Activated CD8-positive, alpha-beta memory T cell treated with anti-CD3 and anti-CD28 coated beads for 36 hours (primary cell): Measurements from ENCODE around the gene EBF3. TPM values are rescaled to one million over a fixed set of nuclear protein-coding genes. Genes with fewer than 3 reads are reported as not detected.
"Not testable (repeated sequence)": the region's sequence is repeated elsewhere in the genome, so short reads cannot be mapped to it uniquely, and the experiment has no call there.

Source experiments
- CTCF ChIA-PET: fragments of 350-600 bp; sonication (Branson Sonifier 250); formaldehyde crosslinking; loops from one replicate; lab custom pipeline; 2021; ENCODE audit warnings: antibody characterized with exemption; lab: Charles Lee
- POLR2A ChIA-PET: fragments of 350-600 bp; sonication (Branson Sonifier 250); formaldehyde crosslinking; loops from one replicate; lab custom pipeline; 2021; ENCODE audit warnings: antibody characterized with exemption; lab: Charles Lee
- total RNA-seq, 2 experiments: library from RNA; stranded (reverse); gene quantifications; one replicate each; pipeline ENCODE4 v1.2.3, GENCODE V29; 2021

Gene EBF3
- total RNA-seq, 2 experiments from 2014 or later: not detected

DNA sequence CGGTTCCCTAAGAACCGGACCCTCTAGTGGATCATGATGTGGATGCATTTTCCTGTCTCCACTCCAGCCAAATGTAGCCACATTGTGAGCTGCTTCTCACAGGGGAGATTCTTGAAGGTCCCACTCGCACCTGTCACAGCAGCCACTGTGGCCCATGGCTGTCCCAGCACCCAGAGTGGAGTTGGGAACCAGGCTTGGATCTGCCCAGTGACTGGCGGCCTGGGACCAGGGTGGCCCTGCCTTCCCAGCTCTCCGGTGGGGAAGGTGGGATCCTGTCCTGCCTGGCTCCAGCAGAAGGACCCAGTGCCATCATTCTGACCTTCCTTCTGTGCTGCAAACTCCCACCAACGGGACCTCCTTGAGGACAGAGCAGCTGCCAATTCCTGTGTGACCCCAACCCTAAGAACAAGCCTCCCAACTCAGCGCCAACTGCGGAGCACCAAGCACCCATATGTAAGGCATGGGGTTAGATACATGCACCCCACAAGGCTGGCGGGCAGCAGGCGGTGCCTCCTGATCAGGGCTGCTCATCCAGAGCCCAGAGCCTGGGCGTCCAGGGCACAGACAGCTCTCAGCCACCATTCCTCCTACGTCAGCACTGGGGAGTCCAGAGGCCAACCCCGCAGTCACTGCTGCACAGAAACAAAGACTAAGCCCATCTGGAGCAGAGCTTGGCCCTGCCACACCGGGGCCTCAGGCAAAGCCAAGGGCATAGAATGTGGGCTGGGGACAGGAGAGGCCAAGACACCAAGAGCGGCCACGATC lies 28.8 kb downstream of the EBF3 start:
- ChIA-PET CTCF (no interaction called here), POLR2A (no interaction called here)

DNA sequence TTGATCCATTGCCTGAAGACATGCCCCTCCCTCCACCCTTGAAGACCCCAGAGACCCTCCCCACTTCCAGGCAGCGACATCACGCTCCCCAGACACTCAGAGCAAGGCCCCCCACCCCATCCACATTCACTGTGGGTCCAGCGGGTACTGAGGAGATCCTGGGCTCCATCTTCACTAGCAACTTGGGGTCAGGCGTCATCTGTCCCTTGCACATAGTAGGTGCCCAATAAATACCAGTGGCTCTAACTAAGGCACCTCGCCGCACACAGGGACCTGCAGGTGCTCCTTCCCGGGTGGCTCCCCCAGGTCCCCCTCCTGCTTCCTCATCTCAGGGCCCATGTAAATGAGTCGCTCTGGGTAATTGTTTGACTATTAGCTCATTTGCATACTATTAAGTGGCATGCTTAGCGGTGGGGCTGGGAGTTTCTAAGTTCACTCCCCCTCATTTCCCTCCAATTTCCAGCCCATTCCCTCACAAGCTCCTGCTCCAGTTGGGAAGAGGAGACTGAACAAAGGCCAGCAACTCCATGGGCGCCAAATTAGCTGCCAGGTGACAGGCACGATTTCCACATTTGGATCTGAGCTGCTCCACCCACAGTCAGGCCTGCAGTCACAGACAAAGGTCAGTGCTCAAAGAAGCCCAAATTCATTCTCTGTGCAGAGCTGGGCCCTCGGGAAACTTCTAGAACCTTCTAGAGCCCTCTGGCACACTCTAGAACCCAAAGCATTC lies 29.7 kb downstream of the EBF3 start:
- POLR2A ChIA-PET: no interaction called here
- CTCF ChIA-PET: no interaction called here

DNA sequence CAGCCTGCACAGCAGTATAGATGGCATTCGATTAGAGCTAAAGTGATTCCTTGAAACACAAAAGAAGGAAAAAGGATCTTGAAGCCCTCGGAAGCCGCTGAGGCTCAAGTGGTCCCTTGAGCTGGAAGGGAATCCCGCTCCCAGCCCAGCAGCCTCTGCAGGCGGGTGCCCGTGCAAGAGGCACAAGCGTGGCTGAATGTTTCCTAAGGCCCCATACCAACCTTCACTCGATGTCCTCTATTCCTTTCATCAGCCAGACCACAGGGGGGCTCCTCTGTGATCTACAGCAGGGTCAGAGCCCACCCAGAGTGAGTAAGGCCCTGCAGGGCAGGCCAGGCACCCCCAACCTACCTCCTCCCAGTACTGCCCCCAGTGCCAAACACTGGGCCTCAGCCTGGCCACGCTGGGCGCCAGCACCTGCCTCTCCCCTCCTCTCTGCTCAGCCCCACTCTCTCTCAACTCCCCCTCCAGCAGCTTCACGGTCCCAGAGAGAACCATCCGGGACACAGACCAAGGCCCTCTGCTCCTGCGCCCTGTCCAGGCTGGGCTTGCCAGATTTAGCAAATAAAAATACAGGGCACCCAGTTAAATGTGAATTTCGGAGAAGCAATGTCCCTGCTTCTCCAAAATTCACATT lies 30.5 kb downstream of the EBF3 start:
- CTCF ChIA-PET: no interaction called here
- POLR2A ChIA-PET: no interaction called here

- ChIA-PET CTCF (no interaction called here), POLR2A (no interaction called here)
Observed at GRCh38 chr10:129932751-129933433, 31.2 kb downstream of the EBF3 start.

DNA sequence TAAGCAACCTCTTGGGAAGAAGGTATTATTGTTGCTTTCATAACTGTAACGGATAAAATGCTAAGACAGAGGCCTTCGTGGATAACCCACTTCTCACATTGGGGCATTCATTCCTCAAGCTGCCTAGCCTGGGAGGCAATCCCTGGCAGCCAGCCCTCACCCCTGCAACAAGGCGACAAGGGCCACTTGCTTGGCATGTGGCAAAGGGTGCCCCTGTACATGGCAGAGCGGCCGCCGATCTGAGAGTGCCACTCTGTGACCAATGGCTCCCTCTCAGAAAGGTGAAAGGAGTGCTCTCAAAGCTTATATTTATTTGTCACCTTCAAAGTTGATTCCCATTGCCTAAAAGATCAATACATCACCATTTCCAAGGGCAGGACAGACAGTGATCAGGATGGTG lies 31.9 kb downstream of the EBF3 start:
- CTCF ChIA-PET: no interaction called here

GRCh38 chr10:129929343-129930292 lies 34.5 kb downstream of the EBF3 start:
- POLR2A ChIA-PET: no interaction called here
- CTCF ChIA-PET: no interaction called here

More for the DNA sequence above, 31.9 kb downstream of the EBF3 start:
- POLR2A ChIA-PET: interaction anchor here (0.6 kb wide), 1 partner anchor 1415 kb away, joined by 5 read pairs; no protein-coding TSS in a partner anchor

GRCh38 chr10:129927351-129928120 lies 36.5 kb downstream of the EBF3 start:
- POLR2A ChIA-PET: no interaction called here
- CTCF ChIA-PET: no interaction called here

DNA sequence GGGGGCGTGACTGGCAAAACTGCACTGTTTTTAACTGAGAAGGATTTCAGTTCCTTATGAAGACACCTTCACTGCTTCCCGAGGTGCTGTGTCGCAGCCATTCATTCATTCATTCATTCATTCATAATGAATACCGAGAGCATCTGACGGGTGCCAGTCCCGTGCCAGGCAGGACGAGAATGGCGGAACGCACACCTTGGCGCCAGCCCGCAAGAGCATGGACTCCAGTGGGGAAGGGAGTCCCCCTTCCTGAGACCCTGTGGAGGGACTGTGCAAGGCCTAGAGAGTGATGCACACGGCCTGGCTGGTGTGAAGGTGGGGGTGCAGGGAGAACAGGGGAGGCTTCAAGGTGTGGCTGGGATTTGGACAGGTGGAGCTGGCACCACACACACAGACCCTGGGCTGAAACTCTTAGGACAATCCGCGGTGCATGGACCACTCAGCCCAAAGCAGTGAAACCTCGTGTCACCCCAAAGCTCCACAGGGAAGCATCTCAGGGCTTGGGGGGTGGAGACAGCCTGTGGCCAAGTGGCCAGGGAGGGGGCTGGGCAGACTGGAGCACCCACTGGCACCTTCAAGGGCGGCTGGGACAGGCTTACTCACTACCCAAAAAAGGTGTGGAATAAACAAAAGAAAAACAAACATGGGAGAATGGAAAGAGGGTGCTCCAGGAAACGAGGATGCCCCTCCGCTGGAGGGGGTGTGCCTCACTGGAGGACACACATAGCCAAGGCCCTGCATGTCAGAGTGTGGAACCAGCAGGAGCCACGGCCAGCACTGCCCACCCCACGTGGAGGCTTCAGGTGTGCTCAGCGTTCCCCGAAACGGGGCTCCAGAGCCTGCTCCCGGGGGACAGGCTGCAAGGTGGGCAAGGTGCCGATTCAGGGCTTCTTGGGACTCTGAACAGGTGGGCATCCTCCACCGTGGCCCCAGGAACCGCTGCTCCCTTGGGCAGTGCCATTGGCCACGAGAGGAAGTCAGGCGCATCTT lies 37.7 kb downstream of the EBF3 start:
- POLR2A ChIA-PET: no interaction called here
- CTCF ChIA-PET: no interaction called here

DNA sequence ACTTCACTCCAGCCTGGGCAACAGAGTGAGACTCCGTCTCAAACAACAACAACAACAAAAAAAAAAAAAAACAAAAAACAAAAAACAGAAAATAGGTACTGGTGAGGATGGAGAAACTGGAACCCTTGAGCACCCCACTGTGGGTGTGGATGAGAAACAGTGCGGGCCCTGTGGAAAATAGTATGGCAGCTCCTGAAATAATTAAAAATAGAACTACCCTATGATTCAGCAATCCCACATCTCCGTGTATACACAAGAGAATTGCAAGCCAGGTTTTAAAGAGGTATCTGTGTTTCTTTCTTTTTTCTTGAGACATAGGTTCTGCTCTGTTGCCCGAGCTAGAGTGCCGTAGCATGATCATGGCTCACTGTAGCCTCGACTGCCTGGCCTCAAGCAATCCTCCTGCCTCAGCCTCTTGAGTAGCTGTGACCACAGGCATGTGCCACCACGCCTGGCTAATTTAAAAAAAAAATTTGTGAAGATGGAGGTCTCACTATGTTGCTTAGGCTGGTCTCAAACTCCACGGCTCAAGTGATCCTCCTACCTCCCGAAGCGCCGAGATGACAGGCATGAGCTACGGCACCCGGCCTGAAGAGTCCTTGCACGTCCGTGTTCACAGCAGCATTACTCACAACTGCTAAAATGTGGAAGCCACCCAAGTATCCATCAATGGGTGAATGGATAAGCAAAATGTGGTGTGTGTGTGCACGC lies 39.5 kb downstream of the EBF3 start:
- ChIA-PET CTCF (no interaction called here), POLR2A (no interaction called here)

- POLR2A ChIA-PET: no interaction called here
- CTCF ChIA-PET: no interaction called here
Observed at GRCh38 chr10:129922598-129923123, 41.4 kb downstream of the EBF3 start.

- CTCF ChIA-PET: no interaction called here
- POLR2A ChIA-PET: no interaction called here
Observed at GRCh38 chr10:129921801-129922597, 42.1 kb downstream of the EBF3 start.

GRCh38 chr10:129921065-129921670 lies 42.9 kb downstream of the EBF3 start:
- POLR2A ChIA-PET: no interaction called here
- CTCF ChIA-PET: no interaction called here

GRCh38 chr10:129920187-129920586 lies 43.9 kb downstream of the EBF3 start:
- CTCF ChIA-PET, POLR2A ChIA-PET: not testable (repeated sequence)

- ChIA-PET POLR2A (no interaction called here), CTCF (interaction anchor here (0.6 kb wide), 1 partner anchor 45 kb away, joined by 4 read pairs; no protein-coding TSS in a partner anchor)
Observed at GRCh38 chr10:129919358-129919757, 44.7 kb downstream of the EBF3 start.

DNA sequence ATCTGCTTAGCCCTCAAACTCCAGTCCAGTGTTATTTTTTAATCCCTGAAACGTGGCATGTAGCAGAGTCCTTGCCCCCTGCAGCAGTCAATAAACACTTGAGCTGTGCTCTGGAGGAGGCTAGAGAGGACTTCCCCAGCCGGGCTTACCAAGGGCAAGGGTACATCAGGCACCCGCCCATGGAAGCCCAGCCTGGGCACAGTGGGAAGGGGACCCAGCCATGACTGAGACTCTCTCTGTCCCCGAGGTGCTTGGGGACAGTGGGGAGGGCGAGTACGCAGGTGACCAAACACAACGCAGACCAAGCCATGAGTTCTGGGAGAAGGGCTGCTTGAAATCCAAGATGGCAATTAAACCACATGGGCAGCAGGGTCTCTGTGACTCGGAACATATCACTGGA lies 45.2 kb downstream of the EBF3 start:
- CTCF ChIA-PET: interaction anchor here (0.6 kb wide), 1 partner anchor 44 kb away, joined by 4 read pairs; no protein-coding TSS in a partner anchor

More for the DNA sequence above, 45.2 kb downstream of the EBF3 start:
- POLR2A ChIA-PET: no interaction called here
